Stimulated activated CD4-positive, alpha-beta T cell treated with anti-CD3 and anti-CD28 coated beads, Interleukin-4, amount 100 ng/mL, for 48 hours (primary cell): ENCODE measurements around the gene UPF2.
"Not testable (repeated sequence)": the region's sequence is repeated elsewhere in the genome, so short reads cannot be mapped to it uniquely, and the experiment has no call there.

Source experiments
- DNase-seq, 2 donors: peaks; one replicate each; pipeline ENCODE4 v3.0.0-alpha.2; 2020; ENCODE audit warnings: low read depth in 2 of 2

UPF2 gene

GRCh38 chr10:12042409-12042796 is 206 bp downstream of the UPF2 start:
- peak; percentile 26 to 32 for DNase-seq

GRCh38 chr10:12041766-12042408 is 722 bp downstream of the UPF2 start:
- DNase-seq, result peak in 1 of 2 donors; percentile 21

GRCh38 chr10:12036073-12036655 is 6.4 kb downstream of the UPF2 start:
- DNase-seq, result no peak

GRCh38 chr10:12031404-12031803 is 11.2 kb downstream of the UPF2 start:
- DNase-seq, result no peak

GRCh38 chr10:12027539-12027938 is 15.1 kb downstream of the UPF2 start:
- DNase-seq, result no peak

GRCh38 chr10:12025591-12025990 is 17.0 kb downstream of the UPF2 start:
- no peak for DNase-seq

GRCh38 chr10:12022580-12023257 is 19.9 kb downstream of the UPF2 start:
- DNase-seq, result no peak

- DNase-seq, result no peak
Measured at GRCh38 chr10:12020574-12020973, 22.0 kb downstream of the UPF2 start.

GRCh38 chr10:12019283-12019971 is 23.2 kb downstream of the UPF2 start:
- DNase-seq, result no peak

GRCh38 chr10:12018438-12019282 is 23.9 kb downstream of the UPF2 start:
- no peak for DNase-seq

- no peak for DNase-seq
Measured at GRCh38 chr10:12013926-12014325, 28.7 kb downstream of the UPF2 start.

GRCh38 chr10:12013391-12013790 is 29.2 kb downstream of the UPF2 start:
- not testable (repeated sequence) for DNase-seq

GRCh38 chr10:12010353-12010752 is 32.3 kb downstream of the UPF2 start:
- DNase-seq, result no peak

GRCh38 chr10:12008842-12009241 is 33.8 kb downstream of the UPF2 start:
- not testable (repeated sequence) for DNase-seq

- no peak for DNase-seq
Measured at GRCh38 chr10:12006671-12007070, 35.9 kb downstream of the UPF2 start.

- DNase-seq, result no peak
Measured at GRCh38 chr10:11993834-11994468, 48.7 kb downstream of the UPF2 start.

GRCh38 chr10:11988924-11989323 is 53.7 kb downstream of the UPF2 start:
- DNase-seq, result no peak

- DNase-seq, result peak; percentile 62 to 66
Measured at GRCh38 chr10:11986593-11987216, 55.9 kb downstream of the UPF2 start.

GRCh38 chr10:11982253-11982652 is 60.4 kb downstream of the UPF2 start:
- DNase-seq, result no peak

- no peak for DNase-seq
Measured at GRCh38 chr10:11975795-11976194, 66.8 kb downstream of the UPF2 start.

GRCh38 chr10:11972523-11972922 is 70.1 kb downstream of the UPF2 start:
- DNase-seq, result not testable (repeated sequence)
